SU-DHL-6 (cell line): ENCODE results near the gene PUDP.
"Not testable (repeated sequence)": the region's sequence is repeated elsewhere in the genome, so short reads cannot be mapped to it uniquely, and the experiment has no call there.

Experiments
- H2AFZ ChIP-seq: fragments of 200-600 bp; sonication (generic); 2 replicates; pipeline ENCODE4 v1.6.1; 2014; ENCODE audit warnings: low read depth, mild to moderate bottlenecking, moderate library complexity, mixed read lengths, antibody characterized with exemption, low read length; ENCODE audit not compliant: severe bottlenecking
- H3F3A ChIP-seq: fragments of 200-600 bp; shearing (Covaris generic); 2 replicates; pipeline ENCODE4 v1.6.0; 2016; ENCODE audit warnings: antibody characterized with exemption, mild to moderate bottlenecking; ENCODE audit not compliant: insufficient read depth
- H3K27ac ChIP-seq: fragments of 200-600 bp; sonication (generic); 2 replicates; pipeline ENCODE4 v1.5.1; 2016; ENCODE audit warnings: low read depth, mild to moderate bottlenecking, low read length, moderate library complexity, mixed read lengths
- H3K27me3 ChIP-seq: fragments of 200-600 bp; sonication (generic), shearing (Covaris generic); 2 replicates; pipeline ENCODE4 v1.6.0; 2014; ENCODE audit warnings: mild to moderate bottlenecking, low read length
- H3K36me3 ChIP-seq: fragments of 200-600 bp; sonication (generic); 2 replicates; pipeline ENCODE4 v1.6.1; 2014; ENCODE audit warnings: mild to moderate bottlenecking, low read length, mixed read lengths
- H3K4me2 ChIP-seq: fragments of 300-600, 200-600 bp; shearing (Covaris generic), sonication (generic); 2 replicates; pipeline ENCODE4 v1.6.0; 2014; ENCODE audit warnings: low read length, low read depth, mild to moderate bottlenecking; ENCODE audit not compliant: poor library complexity, severe bottlenecking
- H3K4me3 ChIP-seq: fragments of 200-600 bp; sonication (generic); 2 replicates; pipeline ENCODE4 v1.5.1; 2014; ENCODE audit warnings: antibody characterized with exemption, low read length, mild to moderate bottlenecking, mixed read lengths; ENCODE audit not compliant: insufficient read depth, poor library complexity, severe bottlenecking
- H3K79me2 ChIP-seq: fragments of 200-600 bp; sonication (generic); 2 replicates; pipeline ENCODE4 v1.6.1; 2014; ENCODE audit warnings: mild to moderate bottlenecking, low read length, moderate library complexity; ENCODE audit not compliant: insufficient read depth
- H3K9ac ChIP-seq: fragments of 200-600 bp; sonication (generic); 2 replicates; pipeline ENCODE4 v1.7.0; 2014; ENCODE audit warnings: mild to moderate bottlenecking, low read length
- H3K9me2 ChIP-seq: fragments of 200-600 bp; sonication (generic); replicated peaks from 2 replicates; pipeline ENCODE4 v1.6.1; 2014; ENCODE audit warnings: low read length; ENCODE audit not compliant: insufficient read depth
- H3K9me3 ChIP-seq: fragments of 200-600 bp; sonication (generic); 2 replicates; pipeline ENCODE4 v1.6.1; 2014; ENCODE audit warnings: low read length, mixed read lengths; ENCODE audit not compliant: insufficient read depth
- H4K20me1 ChIP-seq: fragments of 200-600 bp; sonication (generic); 2 replicates; pipeline ENCODE4 v1.6.1; 2014; ENCODE audit warnings: low read depth, mild to moderate bottlenecking, antibody characterized with exemption, low read length, moderate library complexity, mixed read lengths
- EZH2phosphoT487 ChIP-seq: fragments of 200-600 bp; sonication (generic), shearing (Covaris generic); conservative IDR thresholded peaks from 2 replicates; pipeline ENCODE4 v1.6.1; 2018; ENCODE audit warnings: mild to moderate bottlenecking, antibody characterized with exemption, low read length, moderate library complexity, mixed read lengths
- TF ChIP-seq, protein P1 (sequence below): fragments of 200-600 bp; sonication (generic); IDR thresholded peaks from one replicate; pipeline ENCODE4 v1.5.1; 2017; ENCODE audit warnings: antibody characterized with exemption, mild to moderate bottlenecking, low read length, moderate library complexity; ENCODE audit not compliant: insufficient read depth, poor library complexity, severe bottlenecking

The PUDP gene

DNA sequence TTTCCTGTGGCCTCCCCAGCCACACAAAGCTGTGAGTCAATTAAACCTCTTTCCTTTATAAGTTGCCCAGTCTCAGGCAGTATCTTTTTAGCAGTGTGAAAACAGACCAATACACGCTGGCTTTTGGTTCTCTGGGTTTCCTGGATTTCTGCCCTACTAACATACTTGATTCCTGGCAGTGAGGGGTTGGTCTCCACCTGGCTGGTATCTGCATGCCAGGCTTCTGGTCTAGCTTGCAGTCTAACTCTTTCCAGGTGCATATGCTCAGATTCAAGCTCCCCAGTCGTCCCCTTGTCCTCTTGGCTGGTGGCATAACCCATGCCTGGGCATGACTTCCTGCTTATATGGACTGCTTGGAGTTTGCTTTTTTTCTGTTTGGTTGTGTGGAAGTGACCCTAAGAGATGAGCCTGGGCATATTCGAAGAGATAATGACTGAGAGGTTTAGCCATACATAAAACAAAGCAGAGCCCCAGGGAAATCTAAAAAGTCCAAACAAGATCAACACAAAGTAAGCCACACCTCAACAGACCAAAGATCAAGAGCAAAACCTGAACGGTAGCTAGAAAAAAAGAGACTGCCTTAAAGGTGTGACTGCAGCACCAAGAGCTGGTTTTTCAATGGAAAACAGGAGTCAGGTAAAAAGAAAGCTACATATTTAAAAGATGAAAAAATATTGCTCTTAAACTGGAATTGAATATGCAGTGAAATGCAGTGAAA, 102.6 kb downstream of the PUDP start:
- no peak overlapping the region for H3K9ac ChIP-seq
- H3F3A ChIP-seq, result no peaks in the 10 kb centered on the region
- H3K36me3 ChIP-seq, result no peaks in the 10 kb centered on the region
- no peak overlapping the region for H3K4me3 ChIP-seq
- TF ChIP-seq, protein P1, sequence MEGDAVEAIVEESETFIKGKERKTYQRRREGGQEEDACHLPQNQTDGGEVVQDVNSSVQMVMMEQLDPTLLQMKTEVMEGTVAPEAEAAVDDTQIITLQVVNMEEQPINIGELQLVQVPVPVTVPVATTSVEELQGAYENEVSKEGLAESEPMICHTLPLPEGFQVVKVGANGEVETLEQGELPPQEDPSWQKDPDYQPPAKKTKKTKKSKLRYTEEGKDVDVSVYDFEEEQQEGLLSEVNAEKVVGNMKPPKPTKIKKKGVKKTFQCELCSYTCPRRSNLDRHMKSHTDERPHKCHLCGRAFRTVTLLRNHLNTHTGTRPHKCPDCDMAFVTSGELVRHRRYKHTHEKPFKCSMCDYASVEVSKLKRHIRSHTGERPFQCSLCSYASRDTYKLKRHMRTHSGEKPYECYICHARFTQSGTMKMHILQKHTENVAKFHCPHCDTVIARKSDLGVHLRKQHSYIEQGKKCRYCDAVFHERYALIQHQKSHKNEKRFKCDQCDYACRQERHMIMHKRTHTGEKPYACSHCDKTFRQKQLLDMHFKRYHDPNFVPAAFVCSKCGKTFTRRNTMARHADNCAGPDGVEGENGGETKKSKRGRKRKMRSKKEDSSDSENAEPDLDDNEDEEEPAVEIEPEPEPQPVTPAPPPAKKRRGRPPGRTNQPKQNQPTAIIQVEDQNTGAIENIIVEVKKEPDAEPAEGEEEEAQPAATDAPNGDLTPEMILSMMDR, result no peak
- TF ChIP-seq EZH2phosphoT487, result no peak
- H3K27me3 ChIP-seq, result no peaks in the 10 kb centered on the region
- H4K20me1 ChIP-seq, result no peaks in the 10 kb centered on the region
- no peak overlapping the region for H3K27ac ChIP-seq
- H3K4me2 ChIP-seq, result no peak overlapping the region
- no peaks in the 10 kb centered on the region for H3K9me2 ChIP-seq
- no peak overlapping the region for H2AFZ ChIP-seq
- H3K79me2 ChIP-seq, result no peaks in the 10 kb centered on the region
- H3K9me3 ChIP-seq, result no peaks in the 10 kb centered on the region

DNA sequence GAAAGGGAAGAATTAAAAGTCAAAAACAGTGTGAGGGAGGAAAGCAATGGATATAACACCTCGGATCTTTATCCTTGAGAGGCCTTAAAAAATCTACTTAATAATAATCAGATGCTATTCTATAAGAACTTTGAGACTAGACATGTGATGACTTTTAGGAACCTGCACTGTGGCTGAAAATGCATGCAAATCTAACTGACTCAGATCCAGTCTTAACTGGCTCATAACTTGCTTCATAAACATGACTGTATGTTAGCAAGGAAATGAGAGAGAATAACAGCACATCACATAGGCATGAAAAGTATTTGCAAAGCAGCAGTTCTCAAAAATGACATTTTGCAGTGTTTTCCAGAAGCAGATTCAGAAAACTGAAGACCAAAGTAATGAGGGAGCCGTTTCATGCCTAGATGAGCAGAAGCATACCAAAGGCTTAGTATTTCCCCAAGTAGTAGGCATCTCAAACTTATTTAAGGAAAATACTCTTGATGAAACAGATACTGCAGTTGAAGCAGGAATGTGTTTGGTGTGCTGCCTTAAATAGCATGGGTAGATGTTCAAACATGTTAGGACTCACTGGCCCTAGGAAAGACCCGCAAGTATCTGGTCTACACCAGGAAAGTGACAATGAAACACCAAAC, 104.0 kb downstream of the PUDP start:
- not testable (repeated sequence) for H3K9me3 ChIP-seq, H3K9me2 ChIP-seq, H3F3A ChIP-seq, H3K4me2 ChIP-seq, H2AFZ ChIP-seq, H3K4me3 ChIP-seq, H3K27ac ChIP-seq, H3K36me3 ChIP-seq, H4K20me1 ChIP-seq, H3K79me2 ChIP-seq, H3K27me3 ChIP-seq, H3K9ac ChIP-seq

DNA sequence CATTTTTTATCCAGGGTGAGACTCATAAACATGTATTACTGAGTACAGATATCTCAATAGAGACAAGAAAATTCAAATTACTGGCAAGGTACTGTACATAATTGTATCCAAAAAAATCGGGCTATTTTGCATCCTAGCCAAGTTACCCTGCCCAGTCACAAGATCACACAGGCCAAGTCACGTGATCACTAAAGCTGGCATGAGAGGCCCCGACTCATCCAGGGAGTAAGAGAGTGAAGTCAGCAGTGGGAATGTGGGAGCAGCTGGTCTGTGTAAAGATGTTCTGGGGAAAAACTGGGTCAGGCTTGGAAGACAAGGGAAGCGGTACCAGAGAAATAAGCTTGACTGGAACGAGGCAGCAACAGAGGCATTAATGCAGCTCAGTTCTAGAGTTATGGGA, 119.7 kb downstream of the PUDP start:
- Histone ChIP-seq H3K27ac (no peak overlapping the region), H3K27me3 (no peaks in the 10 kb centered on the region), H4K20me1 (no peaks in the 10 kb centered on the region), H3K4me2 (no peak overlapping the region), H3K4me3 (no peak overlapping the region), H3F3A (no peaks in the 10 kb centered on the region), H3K9ac (no peak overlapping the region), H3K9me3 (no peaks in the 10 kb centered on the region), H3K36me3 (no peaks in the 10 kb centered on the region), H3K79me2 (no peaks in the 10 kb centered on the region), H2AFZ (no peak overlapping the region), H3K9me2 (no peaks in the 10 kb centered on the region)
- TF ChIP-seq, protein P1, result no peak

DNA sequence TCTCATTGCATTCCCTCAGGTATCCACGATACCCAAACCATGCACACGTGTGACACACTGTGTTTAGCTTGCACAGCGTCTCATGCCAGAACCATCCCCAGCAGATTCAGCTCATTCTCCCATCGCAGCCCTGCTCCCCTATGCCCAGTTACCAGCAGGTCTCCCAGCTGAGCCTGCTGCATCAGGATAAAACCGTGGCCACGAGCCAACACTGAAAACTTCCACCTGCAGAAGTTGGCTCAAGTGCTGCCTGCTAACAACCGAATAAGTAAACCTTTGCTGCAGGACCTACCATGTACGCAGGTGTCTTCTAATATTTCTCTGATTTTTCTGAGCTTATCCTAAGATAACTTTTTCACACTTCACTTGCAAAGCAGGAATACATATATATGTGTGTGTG, 120.9 kb downstream of the PUDP start:
- Histone ChIP-seq H4K20me1 (no peaks in the 10 kb centered on the region), H3K9ac (no peak overlapping the region), H3K4me2 (no peak overlapping the region), H3K79me2 (no peaks in the 10 kb centered on the region), H3K36me3 (no peaks in the 10 kb centered on the region), H3K4me3 (no peak overlapping the region), H3K9me2 (no peaks in the 10 kb centered on the region), H2AFZ (no peak overlapping the region), H3K27me3 (no peaks in the 10 kb centered on the region), H3K9me3 (no peaks in the 10 kb centered on the region), H3F3A (no peaks in the 10 kb centered on the region), H3K27ac (no peak overlapping the region)
- no peak for TF ChIP-seq EZH2phosphoT487
- TF ChIP-seq, protein P1, result no peak

DNA sequence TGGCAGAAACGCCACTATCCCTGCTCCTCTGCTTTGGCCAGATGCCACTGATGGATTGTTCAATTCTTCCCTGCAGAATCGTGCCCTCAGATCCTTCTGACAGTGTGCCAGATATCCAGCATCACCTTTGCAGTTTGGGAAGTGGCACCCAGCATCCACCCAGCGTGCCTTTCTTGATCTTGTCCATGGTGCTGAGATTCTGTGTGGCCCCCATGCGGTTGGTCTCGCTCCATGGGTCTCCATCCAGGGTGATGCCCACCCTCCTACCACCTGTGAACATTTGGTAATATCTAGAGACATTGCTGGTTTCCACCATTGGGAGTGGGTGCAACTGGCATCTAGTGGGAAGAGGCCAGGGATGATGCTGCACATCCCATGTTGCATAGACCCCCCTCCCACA, 121.6 kb downstream of the PUDP start:
- H3K27me3 ChIP-seq, H4K20me1 ChIP-seq, H3K9me2 ChIP-seq, H3K27ac ChIP-seq, H3K9ac ChIP-seq, H2AFZ ChIP-seq, H3F3A ChIP-seq, H3K9me3 ChIP-seq, H3K4me2 ChIP-seq, H3K4me3 ChIP-seq, H3K79me2 ChIP-seq, H3K36me3 ChIP-seq: not testable (repeated sequence)
